Measurements from ENCODE around the gene AHRR. TPM values are rescaled to one million over a fixed set of nuclear protein-coding genes. Genes with fewer than 3 reads are reported as not detected.

Gene AHRR
- total and polyA plus RNA-seq, 3 donors from 2014 or later: 36.9 to 68.5 (median 43.4) TPM

DNA sequence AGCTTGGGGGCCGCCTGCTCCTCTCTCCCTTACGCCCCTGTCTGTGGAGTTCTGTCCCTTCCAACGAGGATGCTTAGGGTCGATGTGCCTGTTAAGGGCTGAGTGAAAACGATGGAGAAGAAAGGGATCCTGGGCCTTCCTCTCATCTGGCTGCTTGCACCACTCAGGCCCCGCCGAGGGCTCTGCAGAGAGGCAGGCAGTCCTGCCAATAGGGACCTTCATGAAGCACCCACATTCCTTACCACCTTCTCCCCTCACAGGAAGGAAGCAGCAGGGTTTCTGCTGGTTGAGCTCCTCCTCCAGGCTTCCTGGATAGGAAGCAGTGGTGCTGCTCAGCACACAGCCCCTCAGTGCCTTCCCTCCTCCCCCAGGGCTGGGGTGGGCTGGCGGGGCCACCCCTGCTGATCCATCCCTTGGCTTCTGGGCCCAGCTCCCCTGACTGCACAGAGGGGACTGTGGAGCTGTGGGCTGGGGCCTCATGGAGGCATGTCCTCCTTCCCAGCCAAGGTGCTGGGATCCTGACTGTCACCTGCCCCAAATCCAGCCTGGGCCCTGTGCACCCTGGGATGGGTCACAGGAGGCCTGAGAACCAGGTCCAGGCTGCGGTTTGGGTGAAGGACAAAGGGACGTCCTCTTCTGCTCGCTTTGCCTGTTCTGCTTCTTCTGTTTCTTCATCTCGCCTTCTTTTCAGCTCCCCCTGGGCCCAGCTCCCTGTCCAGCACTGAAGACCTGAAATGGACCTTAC lies 50.5 kb downstream of the AHRR start:
- peaks cover 6% of the 10 kb centered on the region for H3K4me1 ChIP-seq
- H3K27ac ChIP-seq: no peak overlapping the region
- WGBS, 2 donors: 77 to 78% methylated on average over 11 to 12 of the region's 12 CpGs
- no peaks in the 10 kb centered on the region for H3K27me3 ChIP-seq
- intact Hi-C loops (cut with DNase I; ENCODE audit: low total_unique reads): no loop called here
- H3K36me3 ChIP-seq (ENCODE audit: low read depth, missing control alignments): no peaks in the 10 kb centered on the region
- no peaks in the 10 kb centered on the region for H3K9me3 ChIP-seq
- DNase-seq: peak; percentile 10
- no peak overlapping the region for H3K4me3 ChIP-seq
- TF ChIP-seq, protein P1, sequence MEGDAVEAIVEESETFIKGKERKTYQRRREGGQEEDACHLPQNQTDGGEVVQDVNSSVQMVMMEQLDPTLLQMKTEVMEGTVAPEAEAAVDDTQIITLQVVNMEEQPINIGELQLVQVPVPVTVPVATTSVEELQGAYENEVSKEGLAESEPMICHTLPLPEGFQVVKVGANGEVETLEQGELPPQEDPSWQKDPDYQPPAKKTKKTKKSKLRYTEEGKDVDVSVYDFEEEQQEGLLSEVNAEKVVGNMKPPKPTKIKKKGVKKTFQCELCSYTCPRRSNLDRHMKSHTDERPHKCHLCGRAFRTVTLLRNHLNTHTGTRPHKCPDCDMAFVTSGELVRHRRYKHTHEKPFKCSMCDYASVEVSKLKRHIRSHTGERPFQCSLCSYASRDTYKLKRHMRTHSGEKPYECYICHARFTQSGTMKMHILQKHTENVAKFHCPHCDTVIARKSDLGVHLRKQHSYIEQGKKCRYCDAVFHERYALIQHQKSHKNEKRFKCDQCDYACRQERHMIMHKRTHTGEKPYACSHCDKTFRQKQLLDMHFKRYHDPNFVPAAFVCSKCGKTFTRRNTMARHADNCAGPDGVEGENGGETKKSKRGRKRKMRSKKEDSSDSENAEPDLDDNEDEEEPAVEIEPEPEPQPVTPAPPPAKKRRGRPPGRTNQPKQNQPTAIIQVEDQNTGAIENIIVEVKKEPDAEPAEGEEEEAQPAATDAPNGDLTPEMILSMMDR (IDR thresholded peaks at IDR 0.05): no peak
- TF ChIP-seq POLR2A (IDR thresholded peaks at IDR 0.05): no peak

- Histone ChIP-seq H3K27me3 (no peaks in the 10 kb centered on the region), H3K36me3 (ENCODE audit: low read depth, missing control alignments) (no peaks in the 10 kb centered on the region), H3K4me1 (peaks cover 6% of the 10 kb centered on the region), H3K9me3 (no peaks in the 10 kb centered on the region), H3K27ac (no peak overlapping the region), H3K4me3 (no peak overlapping the region)
- intact Hi-C loops (cut with DNase I; ENCODE audit: low total_unique reads): no loop called here
- 90 to 92% methylated on average over 7 to 13 of the region's 13 CpGs for WGBS, 2 donors
- TF ChIP-seq, protein P1 (IDR thresholded peaks at IDR 0.05): no peak
- no peak for TF ChIP-seq POLR2A (IDR thresholded peaks at IDR 0.05)
- peak; percentile 12 for DNase-seq
Observed at GRCh38 chr5:372556-372995, 51.1 kb downstream of the AHRR start.

DNA sequence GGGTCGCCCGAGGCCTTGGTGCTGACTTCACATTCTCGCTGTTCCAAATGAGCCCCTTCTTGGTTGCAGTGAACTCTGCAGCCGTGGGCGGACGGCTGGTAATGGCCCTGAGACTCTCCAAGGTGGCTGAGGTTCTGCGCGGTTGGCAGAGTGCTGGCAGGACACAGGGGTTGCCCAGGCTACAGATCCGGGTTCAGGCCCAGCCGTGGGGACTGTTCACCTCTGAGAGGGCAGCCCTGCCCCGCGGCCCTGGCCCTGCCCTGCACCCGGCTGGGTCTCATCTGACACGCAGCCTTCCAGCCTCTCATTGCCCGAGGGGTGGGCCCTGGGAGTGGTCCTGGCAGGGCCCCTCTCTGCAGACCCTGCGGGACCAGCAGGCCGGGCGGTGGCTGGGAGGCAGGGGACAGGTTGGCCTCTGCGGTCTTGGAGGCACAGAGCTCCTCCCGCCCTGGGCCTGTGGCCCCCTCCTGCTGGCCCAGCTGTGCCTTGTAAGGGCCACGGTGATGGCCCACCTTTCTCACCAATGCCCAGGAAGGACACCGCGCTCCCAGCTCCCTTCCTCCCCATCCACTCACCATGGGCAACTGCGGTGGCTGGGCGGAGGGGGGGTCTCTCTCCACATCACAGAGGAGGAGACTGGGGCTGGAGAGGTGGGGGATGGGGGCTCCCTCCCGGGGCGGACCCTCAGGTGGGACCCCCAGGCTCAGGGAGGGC lies 51.6 kb downstream of the AHRR start:
- peak overlapping the region in 1 of 2 donors; percentile 44 for H3K4me3 ChIP-seq
- peak; percentile 15 for DNase-seq

DNA sequence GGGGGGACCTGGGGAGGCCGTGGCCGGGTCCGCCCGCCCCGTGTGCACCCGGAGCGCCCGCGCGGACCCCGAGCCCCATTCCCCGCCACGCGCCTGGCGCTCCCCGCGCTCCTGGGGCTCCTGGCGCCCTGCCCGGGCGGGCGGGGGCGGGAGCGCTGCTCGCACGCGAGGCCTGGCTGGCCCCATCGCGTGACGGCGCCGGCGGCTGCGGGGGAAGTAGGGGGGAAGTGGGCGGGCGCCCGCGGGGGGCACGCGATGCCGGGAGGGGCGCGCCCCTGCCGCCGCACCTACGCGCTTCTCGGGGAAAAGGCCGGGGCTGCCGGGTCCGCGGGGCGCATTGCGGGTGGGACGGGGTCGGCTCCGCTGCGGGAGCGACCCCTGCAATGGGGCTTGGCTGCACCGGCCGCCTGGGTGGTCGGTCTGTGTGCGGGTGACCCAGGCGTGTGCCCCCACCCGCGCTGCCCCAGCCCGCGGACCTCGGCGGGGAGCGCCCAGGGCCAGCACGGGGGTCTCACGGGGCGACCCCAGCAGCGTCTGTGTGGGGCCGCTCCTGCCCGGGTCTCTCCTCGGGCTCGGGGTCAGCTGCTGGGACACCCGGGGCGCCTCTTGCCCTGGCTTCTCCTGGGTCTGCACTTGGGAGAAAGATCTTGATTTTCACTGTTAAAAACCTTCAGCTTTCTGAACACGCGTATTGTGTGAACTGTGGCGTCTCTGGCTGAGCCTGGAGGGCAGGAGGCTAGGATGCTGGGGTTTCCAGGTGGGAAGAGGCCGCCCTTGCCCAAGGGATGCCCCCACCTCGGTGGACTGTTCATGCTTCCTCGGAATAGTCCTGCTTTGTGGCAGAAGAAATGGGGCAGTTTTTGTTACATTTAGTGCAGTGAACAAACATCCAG lies 52.4 kb downstream of the AHRR start:
- intact Hi-C loops (cut with DNase I; ENCODE audit: low total_unique reads): no loop called here
- Histone ChIP-seq H3K27me3 (no peaks in the 10 kb centered on the region), H3K4me1 (peaks cover 6% of the 10 kb centered on the region), H3K36me3 (ENCODE audit: low read depth, missing control alignments) (no peaks in the 10 kb centered on the region), H3K4me3 (peak overlapping the region; percentile 44 to 57), H3K27ac (no peak overlapping the region), H3K9me3 (no peaks in the 10 kb centered on the region)
- DNase-seq: peak; percentile 44
- TF ChIP-seq, protein P1 (IDR thresholded peaks at IDR 0.05): no peak
- no peak for TF ChIP-seq POLR2A (IDR thresholded peaks at IDR 0.05)
- WGBS, 2 donors: 2 to 15% methylated on average over 6 to 55 of the region's 86 CpGs

More for the DNA sequence above, 51.6 kb downstream of the AHRR start:
- no peaks in the 10 kb centered on the region for H3K27me3 ChIP-seq
- no peak for TF ChIP-seq POLR2A (IDR thresholded peaks at IDR 0.05)
- TF ChIP-seq, protein P1 (IDR thresholded peaks at IDR 0.05): no peak
- intact Hi-C loops (cut with DNase I; ENCODE audit: low total_unique reads): no loop called here
- H3K4me1 ChIP-seq: peaks cover 6% of the 10 kb centered on the region
- no peak overlapping the region for H3K27ac ChIP-seq
- WGBS, 2 donors: 61 to 62% methylated on average over 6 to 27 of the region's 27 CpGs
- H3K36me3 ChIP-seq (ENCODE audit: low read depth, missing control alignments): no peaks in the 10 kb centered on the region
- no peaks in the 10 kb centered on the region for H3K9me3 ChIP-seq
